T-helper 2 cell (primary cell): ENCODE data around the gene NTRK2.
"Not testable (repeated sequence)": the region's sequence is repeated elsewhere in the genome, so short reads cannot be mapped to it uniquely, and the experiment has no call there.

Experiments used
- DNase-seq, 5 experiments: peaks; one replicate each; pipeline versions ENCODE4 v3.0.0 to v3.0.0-alpha.2; 2012 to 2022

NTRK2 gene

DNA sequence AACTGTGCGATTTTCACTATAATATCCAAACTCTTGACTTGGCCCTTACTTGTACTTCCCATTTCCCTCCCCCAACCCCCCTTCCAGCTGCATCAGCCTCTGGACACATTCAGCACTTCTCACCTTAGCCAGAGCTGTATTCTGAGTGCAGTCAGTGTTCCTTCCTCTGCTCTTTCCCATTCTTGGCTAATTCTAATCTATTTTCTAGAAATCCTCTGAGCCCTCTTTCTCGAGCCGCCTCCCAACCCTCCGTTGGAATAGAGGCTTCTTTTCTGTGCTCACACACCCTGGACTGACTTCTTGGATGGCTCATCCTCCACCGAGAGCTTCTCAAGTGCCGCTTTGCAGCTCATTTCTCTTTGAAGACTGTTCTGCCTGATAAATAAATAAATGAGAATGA lies 188.8 kb downstream of the NTRK2 start:
- DNase-seq = no peak

DNA sequence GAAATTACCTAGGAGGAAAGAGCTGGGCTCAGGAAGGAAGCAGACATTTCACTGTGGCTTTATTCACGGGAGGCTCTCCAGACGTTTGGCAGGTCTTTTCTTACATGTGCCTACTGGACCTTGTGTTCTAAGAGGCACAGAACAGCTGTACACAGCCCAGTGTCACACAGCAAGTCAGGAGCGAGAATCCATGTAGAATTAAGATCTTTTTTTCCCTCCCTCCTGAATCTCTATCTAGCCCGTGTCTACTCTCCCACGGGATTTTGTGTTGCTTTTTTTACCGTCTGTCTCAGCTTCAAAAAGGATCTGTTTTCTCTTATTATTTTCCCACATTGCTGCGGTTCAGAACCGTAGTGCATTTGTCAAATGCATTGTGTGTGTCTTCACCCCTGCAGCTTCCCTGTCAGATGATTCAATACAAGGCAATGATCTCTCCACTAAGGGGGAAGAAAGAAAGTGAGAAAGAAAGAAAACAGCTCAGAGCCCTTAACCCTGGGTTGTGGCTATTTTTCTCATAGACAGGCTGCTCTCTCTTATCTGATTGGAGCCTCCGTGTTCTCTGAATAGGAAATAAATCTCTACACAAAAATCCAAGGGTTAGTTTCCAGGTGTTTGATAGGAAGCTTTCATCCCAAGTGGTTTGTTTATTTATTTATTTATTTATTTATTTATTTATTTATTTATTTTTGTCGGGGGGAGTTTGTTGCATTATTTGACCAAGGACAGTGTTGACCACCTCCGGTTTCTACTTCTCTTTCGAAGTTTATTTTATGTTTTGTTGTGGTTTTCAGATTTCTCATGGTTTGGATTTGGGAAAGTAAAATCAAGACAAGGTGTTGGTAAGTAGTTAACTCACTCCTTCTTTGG lies 191.0 kb downstream of the NTRK2 start:
- DNase-seq = no peak

DNA sequence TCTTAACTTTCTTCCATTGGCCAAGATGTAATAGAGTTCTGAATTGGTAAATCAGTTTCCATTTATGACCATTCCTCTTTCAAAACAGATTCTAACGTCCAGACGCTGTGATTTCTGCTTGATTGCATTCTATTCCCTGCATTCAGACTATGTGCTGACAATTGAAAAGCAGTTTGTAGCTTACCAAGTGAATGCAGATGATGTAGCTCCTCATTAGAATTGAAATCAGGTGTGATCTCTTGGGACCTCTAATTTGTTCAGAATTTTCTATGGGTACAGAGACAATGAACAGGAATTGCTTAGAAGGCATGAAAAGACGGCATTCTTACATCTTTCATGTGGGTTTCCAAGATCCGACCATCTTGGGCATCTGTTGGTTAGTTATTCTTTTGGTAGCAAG lies 191.9 kb downstream of the NTRK2 start:
- no peak for DNase-seq

DNA sequence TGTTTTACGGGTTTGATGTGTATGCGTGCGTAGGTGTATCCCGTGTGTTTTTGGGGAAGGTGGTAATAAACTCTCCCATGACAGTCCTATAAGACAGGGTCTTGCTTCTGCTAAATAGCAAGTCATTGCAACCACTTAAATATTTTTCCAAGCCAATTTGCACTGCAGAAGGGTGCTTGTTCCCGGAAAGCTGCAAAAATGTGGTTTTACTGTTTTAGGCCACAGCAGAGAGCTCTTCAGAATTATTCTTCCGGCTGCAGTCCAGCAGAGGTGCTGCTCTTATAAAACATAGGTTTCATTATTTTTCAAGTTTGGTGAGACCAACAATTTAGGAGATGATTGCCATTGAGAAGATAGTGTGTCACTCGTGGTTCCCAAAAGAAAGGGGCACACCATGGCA lies 192.8 kb downstream of the NTRK2 start:
- no peak for DNase-seq

DNA sequence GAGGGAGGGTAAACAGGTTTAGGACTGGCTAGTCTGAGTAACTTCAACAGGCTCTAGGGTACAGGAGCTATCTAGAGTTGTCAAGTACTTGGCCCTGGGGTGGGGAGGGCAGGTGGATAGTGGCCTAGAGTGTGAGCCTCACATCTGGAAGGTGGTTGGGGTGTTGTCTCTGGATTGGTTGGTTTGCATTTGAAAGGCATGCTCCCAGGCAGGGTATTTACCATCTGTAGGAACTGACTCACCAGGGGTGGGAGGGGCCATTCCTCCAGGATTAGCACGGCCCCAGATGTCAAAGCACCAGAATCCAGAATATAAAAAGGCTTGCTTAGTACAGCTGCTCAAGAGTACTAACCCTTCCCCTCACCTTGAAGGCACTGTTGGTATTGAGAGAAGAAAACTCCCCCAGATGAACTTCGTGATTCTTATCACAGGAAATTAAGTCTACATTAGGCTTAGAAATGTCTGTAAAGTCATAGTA lies 193.3 kb downstream of the NTRK2 start:
- DNase-seq = peak in 1 of 5 experiments; percentile 41

DNA sequence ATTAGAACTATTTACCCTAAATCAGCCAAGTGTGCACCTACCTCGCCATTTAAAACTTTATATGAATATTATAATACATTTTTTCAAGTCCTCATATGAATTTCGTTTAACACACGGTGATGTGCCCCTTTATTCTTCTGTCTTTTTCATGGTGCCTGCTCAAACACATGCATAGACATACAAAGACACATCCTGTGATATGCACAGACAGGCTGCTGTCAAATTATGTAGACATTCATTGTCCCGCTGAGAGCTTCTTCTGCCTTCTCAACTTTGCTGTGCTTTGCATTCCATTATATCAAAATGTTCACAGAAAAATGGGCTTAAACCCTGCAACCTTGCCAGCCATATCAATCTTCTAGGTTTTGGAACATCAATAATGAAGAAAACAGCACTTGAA lies 193.8 kb downstream of the NTRK2 start:
- no peak for DNase-seq

DNA sequence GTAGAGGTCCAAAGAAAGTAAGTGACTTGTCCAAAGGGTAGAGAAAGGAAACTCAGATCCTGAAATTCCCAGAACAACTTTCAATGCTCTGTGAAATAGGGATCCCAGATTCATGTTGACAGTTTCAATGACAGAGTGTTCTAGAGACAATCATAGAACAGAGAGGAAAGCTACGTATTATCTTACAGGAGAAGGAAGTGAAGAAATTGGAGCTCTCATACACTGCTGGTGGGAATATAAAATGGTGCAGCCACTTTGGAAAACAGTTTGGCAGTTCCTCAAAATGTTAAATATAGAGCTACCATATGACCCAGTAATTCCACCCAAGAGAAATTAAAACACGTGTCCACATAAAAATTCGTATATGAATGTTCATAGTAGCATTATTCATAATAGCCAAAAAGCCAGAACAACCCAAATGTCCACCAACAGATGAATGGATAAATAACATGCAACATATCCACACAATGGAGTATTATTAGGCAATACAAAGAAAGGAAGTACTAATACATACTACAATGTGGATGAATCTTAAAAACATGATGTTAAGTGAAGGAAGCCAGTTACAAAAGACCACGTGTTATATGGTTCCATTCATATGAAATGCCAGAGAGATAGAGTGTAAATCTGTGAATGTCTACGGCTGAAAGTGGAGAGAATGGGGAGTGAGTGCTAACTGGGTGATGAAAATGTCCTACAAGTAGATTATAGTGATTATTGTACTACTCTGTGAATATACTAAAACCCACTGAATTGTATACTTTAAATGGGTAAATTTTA lies 197.1 kb downstream of the NTRK2 start:
- DNase-seq = no peak

DNA sequence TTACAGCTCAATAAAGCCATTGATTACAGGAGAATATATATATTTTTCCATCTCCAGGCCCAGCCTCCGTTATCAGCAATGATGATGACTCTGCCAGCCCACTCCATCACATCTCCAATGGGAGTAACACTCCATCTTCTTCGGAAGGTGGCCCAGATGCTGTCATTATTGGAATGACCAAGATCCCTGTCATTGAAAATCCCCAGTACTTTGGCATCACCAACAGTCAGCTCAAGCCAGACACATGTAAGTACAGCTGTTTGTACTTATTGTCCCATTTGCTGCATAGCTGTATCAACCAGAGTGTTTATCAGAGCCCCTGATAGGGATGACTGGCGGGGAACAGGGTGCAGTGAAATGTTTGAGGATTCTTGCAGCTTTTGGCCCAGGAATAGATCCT lies 197.7 kb downstream of the NTRK2 start:
- no peak for DNase-seq

DNA sequence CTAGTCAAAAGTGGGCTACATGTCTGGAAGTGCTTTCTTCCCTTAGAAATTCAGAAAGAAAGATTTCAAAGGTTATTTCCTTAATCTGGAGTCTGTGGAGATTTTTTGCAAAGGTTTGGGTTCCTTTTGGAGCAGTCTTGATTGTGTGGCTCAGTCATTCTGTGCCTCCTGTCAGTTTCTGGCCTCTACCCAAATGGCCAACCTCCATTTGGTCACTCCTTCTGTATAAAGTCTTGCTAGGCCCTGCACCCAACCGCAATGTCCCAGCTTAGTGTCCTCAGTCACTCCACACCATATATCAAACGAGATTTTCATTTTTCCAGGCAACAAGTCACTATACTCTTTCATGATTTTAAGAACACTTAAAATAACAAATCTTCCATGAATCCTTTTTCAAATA lies 199.6 kb downstream of the NTRK2 start:
- no peak for DNase-seq

DNA sequence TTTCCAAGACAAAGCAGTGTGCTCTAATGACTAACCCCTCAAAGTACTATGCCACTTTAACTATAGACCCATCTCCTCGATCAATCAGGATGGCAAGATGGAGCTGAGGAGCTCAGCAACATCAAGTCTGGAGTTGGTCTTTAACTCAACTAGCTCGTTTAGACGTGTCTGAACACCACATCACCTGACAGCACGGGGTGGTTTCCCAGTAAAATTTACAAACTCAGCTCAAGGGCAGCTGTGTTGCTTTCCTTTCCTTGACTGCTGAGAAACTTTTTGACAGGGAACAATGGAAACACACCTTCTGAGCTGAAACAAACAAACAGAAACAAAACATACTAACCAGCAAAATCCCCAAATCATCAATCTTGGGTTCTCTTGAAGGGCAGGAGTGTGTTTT lies 202.5 kb downstream of the NTRK2 start:
- DNase-seq = no peak

DNA sequence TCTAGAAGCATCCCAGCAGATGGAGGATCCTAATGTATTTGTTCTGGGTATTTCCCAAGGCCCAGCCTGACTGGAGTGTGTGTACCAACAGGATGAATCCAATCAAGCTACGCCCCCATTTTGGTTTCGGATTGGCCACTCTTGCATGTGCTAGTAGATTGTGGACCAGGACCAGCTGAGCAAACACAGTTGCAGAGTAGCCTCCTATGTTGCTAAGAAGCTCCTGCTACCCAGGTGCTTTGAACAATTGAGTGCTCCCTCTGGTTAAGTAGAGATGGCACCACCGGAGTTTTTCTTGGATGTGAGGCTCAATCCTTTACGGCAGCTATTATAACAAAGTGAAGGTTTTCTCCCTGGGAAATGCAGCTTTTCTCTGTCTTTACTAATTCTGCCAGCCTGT lies 204.5 kb downstream of the NTRK2 start:
- DNase-seq = no peak

DNA sequence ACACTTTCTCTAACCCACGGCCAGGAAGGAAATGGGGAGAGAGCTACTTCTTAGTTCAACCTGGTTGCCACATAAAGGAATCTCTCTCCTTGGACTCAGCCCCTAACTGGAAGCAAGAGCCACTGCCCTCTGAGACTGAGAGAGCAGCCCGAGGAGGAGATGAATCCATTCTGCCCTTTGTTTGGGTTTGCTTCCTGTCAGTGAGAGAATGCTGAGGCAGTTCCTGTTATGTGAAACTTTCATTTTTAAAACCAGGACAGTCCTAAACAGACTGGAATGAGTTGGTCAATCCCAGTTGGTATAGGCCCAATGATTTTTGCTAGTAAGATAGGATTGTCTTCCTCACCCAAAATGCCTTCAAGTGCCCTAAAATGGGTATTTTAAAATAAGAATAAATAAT lies 205.1 kb downstream of the NTRK2 start:
- DNase-seq = peak in 1 of 5 experiments; percentile 39

DNA sequence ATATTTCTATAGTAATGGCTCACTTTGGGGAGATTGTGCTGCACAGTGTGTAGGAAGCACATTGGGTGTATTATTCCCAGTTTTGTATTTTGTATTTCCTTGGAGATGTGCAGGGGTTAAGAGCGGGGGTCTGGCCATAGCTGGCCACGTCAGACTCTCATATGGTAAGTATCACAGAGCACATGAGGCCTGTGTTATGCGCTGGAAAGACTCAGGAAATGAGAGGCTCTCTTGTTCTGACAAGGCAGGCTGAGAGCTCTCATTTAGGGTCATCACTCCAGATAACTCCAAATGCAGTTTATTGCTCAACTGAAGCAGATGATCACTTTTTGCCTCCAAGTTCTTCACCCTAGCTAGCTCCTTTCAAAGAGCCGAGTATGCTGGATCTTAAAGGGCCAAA lies 205.7 kb downstream of the NTRK2 start:
- peak in 1 of 5 experiments; percentile 67 for DNase-seq

DNA sequence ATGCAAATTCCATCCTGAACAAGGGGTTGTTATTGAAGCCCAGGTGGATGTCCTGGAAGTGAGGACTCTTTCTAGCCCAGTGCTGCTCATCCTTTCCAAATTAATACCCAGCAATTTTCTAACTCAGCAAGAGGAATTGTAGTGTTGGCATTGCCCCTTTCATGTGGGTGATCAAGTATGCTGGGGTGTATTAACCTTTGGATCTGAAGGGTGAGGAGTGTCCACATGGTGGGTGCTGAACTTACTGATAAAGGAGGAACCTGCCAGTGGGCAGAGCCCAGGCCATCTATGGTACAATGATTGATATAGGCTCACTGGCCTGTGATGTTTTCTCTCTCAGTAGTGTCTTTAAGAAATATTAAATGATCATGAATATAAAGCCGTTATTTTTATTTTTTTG lies 210.1 kb downstream of the NTRK2 start:
- no peak for DNase-seq

DNA sequence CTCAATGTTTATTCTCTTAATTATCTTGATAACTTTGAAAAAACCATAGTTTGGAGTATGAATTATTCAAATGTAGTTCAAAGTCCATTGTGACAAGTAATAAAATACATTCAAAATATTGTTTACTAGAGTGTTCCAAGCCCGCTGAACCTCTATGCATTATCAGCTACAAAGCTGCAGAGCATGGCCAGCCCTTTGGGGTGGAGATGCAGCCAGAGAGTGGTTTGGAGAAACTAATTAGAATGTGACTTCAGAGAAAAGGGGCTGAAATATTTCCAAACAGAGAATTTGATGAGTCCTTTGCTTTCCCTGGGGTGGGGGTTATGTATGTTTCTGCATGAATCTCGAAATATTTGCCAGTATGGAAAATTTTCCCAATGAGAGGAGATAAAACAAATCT lies 211.3 kb downstream of the NTRK2 start:
- no peak for DNase-seq

DNA sequence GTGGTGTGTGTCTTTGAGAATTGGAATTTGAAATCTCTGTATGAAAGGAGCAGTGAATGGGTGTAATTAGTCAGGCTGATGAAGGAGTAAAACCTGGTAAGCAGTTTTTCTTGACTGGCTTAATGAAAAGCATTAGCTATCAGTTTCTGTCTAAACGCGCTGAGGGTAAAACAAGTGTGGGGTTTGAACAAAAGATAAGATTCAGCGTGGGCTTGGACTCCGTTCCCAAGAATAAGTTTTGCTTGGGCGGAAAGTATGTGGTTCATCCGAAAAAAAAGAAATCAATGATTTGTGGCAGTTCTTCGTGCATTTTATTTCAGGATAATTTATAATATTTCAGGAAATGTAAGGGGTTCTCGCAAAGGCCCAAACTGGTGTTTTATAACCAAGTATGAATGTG lies 217.3 kb downstream of the NTRK2 start:
- DNase-seq = no peak

DNA sequence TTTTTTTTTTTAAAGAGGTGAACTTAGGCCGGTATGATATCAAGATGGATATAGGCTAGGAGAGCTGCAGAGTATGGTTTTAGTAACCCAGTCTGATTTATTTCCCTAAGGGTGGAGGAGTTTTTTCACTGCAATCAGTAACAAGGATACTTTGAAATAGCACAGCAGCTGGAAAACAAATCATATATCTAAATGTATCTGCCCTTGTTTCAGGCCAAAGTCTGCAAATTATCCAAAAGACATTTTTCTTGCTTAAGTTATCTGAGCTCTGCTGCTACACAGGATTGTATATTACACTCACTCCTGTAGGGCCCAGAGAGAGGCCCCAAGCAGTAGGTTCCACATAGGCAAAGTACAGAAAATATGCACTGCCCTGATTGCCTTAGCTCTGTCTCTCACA lies 222.4 kb downstream of the NTRK2 start:
- DNase-seq = no peak

DNA sequence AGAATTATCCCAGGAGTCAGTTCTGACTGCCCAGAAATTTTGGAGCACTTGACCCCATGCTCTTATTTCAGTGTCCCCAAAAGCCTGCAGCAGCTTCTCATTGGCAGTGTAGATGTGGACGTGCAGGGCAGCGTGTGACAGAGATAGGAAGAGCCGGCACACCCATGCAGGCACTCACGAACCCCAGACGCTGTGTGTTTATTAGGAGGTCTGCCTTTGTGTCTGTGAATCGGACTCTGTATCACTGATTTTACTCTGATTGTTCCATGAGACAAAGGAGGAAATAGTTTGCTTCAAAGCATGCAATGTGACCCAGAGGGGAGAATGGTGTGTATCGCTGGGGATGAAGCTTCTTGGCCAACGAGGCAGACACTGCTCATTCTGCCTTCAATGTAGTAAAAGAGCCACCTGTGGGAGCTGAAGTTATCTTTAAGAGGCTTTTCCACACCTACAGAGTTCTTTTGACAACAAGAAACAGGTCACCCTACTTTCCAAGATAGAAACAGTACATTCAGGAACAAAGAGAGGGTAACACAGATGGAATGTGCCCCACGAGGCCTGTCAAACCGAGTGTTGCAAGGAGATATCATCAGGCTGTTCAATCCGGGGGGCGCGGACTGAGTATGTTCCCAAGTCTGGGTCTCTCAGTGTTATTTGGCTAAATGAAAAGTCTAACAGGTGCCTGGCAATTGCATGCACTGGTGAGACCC lies 224.0 kb downstream of the NTRK2 start:
- no peak for DNase-seq

DNA sequence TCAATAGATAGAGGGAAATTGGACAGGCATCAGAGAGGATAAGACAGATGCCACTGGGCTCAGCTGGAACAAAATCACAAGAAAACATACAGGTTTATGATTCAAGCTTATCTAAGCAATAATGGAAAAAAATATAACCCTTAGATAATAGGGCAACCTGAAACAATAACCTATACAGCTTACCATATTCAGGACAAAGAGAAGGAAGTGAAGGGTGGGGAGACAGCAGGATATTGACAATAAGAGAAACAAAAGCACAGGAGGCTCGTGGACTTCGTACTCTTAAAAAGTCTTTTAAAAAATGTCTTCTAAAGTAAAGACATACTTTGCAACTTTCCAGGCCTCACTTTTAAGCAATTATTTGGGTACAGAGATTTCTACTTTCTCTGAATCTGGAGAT lies 225.3 kb downstream of the NTRK2 start:
- no peak for DNase-seq

DNA sequence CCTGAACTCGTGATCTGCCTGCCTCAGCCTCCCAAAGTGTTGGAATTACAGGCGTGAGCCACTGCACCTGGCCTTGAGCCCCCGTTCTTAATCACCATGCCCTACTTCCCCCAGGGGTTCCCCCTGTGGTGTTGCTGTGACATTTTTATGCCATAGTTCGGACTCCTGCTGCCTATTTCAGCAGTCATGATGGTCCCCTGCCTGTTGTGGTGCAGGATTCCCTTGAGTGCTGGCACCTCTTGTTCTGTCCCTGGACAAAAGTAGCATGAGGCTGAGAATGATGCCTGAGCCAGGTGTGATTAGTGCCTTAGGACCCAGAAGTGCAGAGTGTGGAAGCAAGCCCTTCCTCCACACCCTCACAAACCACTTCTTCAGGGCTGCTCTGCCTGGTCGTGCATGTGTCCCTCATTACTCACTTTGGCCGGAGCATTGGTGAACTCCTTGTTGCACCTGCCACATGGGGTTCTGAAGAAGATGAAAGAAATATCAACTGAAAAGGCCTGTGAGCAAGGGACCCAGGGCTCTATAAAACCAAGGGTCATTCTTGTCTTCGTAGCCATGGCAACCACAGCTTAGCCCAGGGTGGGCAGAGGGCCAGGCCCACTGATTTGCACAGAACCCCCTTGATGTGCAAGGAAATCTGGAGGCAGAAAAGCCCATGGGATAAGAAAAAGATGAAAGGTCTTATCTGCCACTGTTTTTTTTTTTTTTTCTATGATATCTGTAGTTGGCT lies 228.0 kb downstream of the NTRK2 start:
- no peak for DNase-seq

DNA sequence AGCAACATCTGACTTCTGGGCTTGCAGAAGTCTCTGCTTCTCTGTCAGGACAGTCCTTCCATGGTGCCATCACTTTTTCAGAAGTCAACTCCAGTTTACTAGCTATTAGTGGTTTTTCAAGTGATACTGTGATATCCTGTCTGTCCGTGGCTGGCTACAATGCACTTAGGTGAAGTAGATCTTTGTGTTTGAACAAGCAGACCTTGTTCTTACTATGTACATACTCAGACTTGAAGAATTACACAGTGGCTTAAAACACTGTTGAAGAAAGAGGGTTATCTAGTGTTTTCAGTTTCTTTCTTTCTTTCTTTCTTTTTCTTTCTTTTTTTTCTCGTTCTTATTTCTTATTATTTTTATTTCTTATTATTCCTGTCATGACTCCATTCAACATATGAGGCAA lies 228.7 kb downstream of the NTRK2 start:
- no peak for DNase-seq

DNA sequence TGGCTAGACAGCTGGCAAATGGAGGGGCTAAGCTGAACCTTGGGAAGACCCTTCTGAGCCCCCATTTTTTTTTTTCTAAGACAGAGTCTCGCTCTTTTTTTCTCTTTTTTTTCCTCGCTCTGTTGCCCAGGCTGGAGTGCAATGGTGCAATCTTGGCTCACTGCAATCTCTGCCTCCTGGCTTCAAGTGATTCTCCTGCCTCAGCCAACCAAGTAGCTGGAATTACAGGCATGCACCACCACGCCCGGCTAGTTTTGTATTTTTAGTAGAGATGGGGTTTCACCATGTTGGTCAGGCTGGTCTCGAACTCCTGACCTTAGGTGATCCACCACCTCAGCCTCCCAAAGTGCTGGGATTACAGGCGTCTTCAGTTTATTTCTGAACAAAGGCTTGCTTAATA lies 229.1 kb downstream of the NTRK2 start:
- not testable (repeated sequence) for DNase-seq

DNA sequence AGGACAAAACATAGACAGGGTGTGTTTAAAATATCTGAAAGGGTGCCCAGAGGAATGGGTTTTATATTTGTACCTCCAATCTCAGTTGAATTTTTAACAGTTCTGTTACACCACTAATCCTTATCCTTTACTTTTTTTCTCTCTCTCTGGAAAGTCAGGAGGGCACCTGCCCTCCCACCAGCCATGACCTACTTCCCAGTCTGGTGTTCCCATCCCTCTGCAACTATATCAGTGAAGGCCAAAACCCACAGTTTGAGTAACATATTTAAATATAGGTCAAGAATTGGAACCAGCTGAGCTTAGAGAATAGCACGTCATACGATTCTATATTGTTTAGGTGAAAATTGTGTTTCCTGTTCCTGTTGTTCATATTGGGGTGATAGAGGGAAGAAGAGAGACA lies 229.8 kb downstream of the NTRK2 start:
- no peak for DNase-seq
